GM23338 (cell line): ENCODE measurements around the gene CECR2. TPM values are rescaled to one million over a fixed set of nuclear protein-coding genes. Genes with fewer than 3 reads are reported as not detected.
A peak's percentile ranks its signal among the peaks of the same experiment; 100 is the strongest.

ENCODE experiments used
- ATAC-seq: fragments of 200-7000 bp; cut with Tn5 transposase; 3 replicates; pipeline ENCODE4 v1.9.1; 2020
- DNase-seq: peaks from one replicate; pipeline ENCODE4 v3.0.0-alpha.2; 2015; ENCODE audit warnings: low spot score
- H2AFZ ChIP-seq: fragments of 200-600 bp; sonication (generic); 2 replicates; pipeline ENCODE4 v1.8.0; 2016; ENCODE audit warnings: antibody characterized with exemption, mild to moderate bottlenecking, moderate library complexity
- H3F3A ChIP-seq: fragments of 200-600 bp; sonication (generic); replicated peaks from 2 replicates; pipeline ENCODE4 v1.8.0; 2017; ENCODE audit warnings: antibody characterized with exemption, mixed run types, low read depth
- H3K27ac ChIP-seq: fragments of 200-600 bp; sonication (generic); 2 replicates; pipeline ENCODE4 v1.6.1; 2016; ENCODE audit warnings: low read depth
- H3K27me3 ChIP-seq: fragments of 200-600 bp; sonication (generic); 2 replicates; pipeline ENCODE4 v1.8.0; 2016; ENCODE audit warnings: mild to moderate bottlenecking, mixed run types, moderate library complexity; ENCODE audit not compliant: insufficient read depth
- H3K36me3 ChIP-seq: fragments of 200-600 bp; sonication (generic); 2 replicates; pipeline ENCODE4 v1.8.0; 2016; ENCODE audit warnings: mild to moderate bottlenecking; ENCODE audit not compliant: insufficient read depth
- H3K4me1 ChIP-seq: fragments of 200-600 bp; sonication (generic); 2 replicates; pipeline ENCODE4 v1.8.0; 2016; ENCODE audit warnings: mild to moderate bottlenecking, moderate library complexity; ENCODE audit not compliant: insufficient read depth
- H3K4me2 ChIP-seq: fragments of 200-600 bp; sonication (generic); 2 replicates; pipeline ENCODE4 v1.7.1; 2017; ENCODE audit warnings: mixed run types
- H3K4me3 ChIP-seq: fragments of 200-600 bp; sonication (generic); 2 replicates; pipeline ENCODE4 v1.6.1; 2016; ENCODE audit warnings: mixed run types
- H3K79me2 ChIP-seq: fragments of 200-600 bp; sonication (generic); replicated peaks from 2 replicates; pipeline ENCODE4 v1.8.0; 2017; ENCODE audit warnings: mild to moderate bottlenecking; ENCODE audit not compliant: insufficient read depth
- H3K9me2 ChIP-seq: fragments of 200-600 bp; sonication (generic); 2 replicates; pipeline ENCODE4 v1.8.0; 2017; ENCODE audit not compliant: insufficient read depth
- H4K20me1 ChIP-seq: fragments of 200-600 bp; sonication (generic); replicated peaks from 2 replicates; pipeline ENCODE4 v1.8.0; 2017; ENCODE audit warnings: mild to moderate bottlenecking; ENCODE audit not compliant: insufficient read depth
- H3K27ac Mint-ChIP-seq: 2 replicates; pipeline ENCODE4 v1.8.0; 2020; ENCODE audit warnings: inconsistent platforms, mild to moderate bottlenecking, moderate library complexity, mixed read lengths
- H3K27me3 Mint-ChIP-seq: 3 replicates; pipeline ENCODE4 v1.8.0; 2022; ENCODE audit warnings: low read depth, mild to moderate bottlenecking, moderate library complexity, mixed read lengths, inconsistent platforms; ENCODE audit not compliant: insufficient read depth, poor library complexity
- H3K36me3 Mint-ChIP-seq: 3 replicates; pipeline ENCODE4 v1.8.0; 2021; ENCODE audit warnings: low read depth, mild to moderate bottlenecking, inconsistent platforms, moderate library complexity, mixed read lengths
- H3K4me1 Mint-ChIP-seq: 3 replicates; pipeline ENCODE4 v1.8.0; 2020; ENCODE audit warnings: mild to moderate bottlenecking, inconsistent platforms, mixed read lengths
- H3K4me3 Mint-ChIP-seq: 3 replicates; pipeline ENCODE4 v1.8.0; 2021; ENCODE audit warnings: moderate library complexity, mild to moderate bottlenecking, inconsistent platforms, mixed read lengths
- H3K9me3 Mint-ChIP-seq: 3 replicates; pipeline ENCODE4 v1.8.0; 2020; ENCODE audit warnings: moderate library complexity, mild to moderate bottlenecking, inconsistent platforms, mixed read lengths
- CTCF ChIP-seq, 2 experiments: fragments of 200-600 bp in 1 of 2; sonication (generic) in 1 of 2; conservative IDR thresholded peaks; 2 replicates each; pipeline versions ENCODE4 v1.5.1 to v1.6.1; 2016 to 2017; ENCODE audit warnings: antibody characterized with exemption in 2 of 2, low read depth in 2 of 2, mild to moderate bottlenecking in 2 of 2, moderate library complexity in 1 of 2
- ETS1 ChIP-seq: IDR thresholded peaks from 2 replicates; pipeline ENCODE4 v1.6.1; 2016; ENCODE audit warnings: antibody characterized with exemption
- EZH2 ChIP-seq: fragments of 200-600 bp; sonication (generic); IDR thresholded peaks from one replicate; pipeline ENCODE4 v1.8.0; 2017; ENCODE audit warnings: antibody characterized with exemption, mild to moderate bottlenecking, low read depth; ENCODE audit not compliant: unreplicated experiment
- EZH2phosphoT487 ChIP-seq: fragments of 200-600 bp; sonication (generic); IDR thresholded peaks from one replicate; pipeline ENCODE4 v1.8.1; 2018; ENCODE audit warnings: antibody characterized with exemption; ENCODE audit not compliant: unreplicated experiment
- JUNB ChIP-seq: IDR thresholded peaks from one replicate; pipeline ENCODE4 v1.6.1; 2016; ENCODE audit warnings: antibody characterized with exemption; ENCODE audit not compliant: unreplicated experiment
- NANOG ChIP-seq: IDR thresholded peaks from 2 replicates; pipeline ENCODE4 v1.6.1; 2016; ENCODE audit warnings: antibody characterized with exemption, borderline replicate concordance
- STAT1 ChIP-seq: IDR thresholded peaks from one replicate; pipeline ENCODE4 v1.6.1; 2016; ENCODE audit warnings: antibody characterized with exemption; ENCODE audit not compliant: unreplicated experiment
- ZNF114 ChIP-seq: fragments of 250-450 bp; sonication (Bioruptor Pico); IDR thresholded peaks from 2 replicates; pipeline ENCODE4 v1.5.0; 2020; ENCODE audit warnings: mild to moderate bottlenecking, moderate library complexity
- ZNF331 ChIP-seq: fragments of 250-450 bp; sonication (Bioruptor Pico); IDR thresholded peaks from 2 replicates; pipeline ENCODE4 v1.5.0; 2020; ENCODE audit warnings: low read depth, mild to moderate bottlenecking, moderate library complexity
- ZNF462 ChIP-seq: fragments of 250-450 bp; sonication (Bioruptor Pico); IDR thresholded peaks from 2 replicates; pipeline ENCODE4 v1.5.0; 2020; ENCODE audit warnings: mild to moderate bottlenecking, moderate library complexity
- polyA plus RNA-seq: library from polyadenylated mRNA; unstranded; fragments of >200 nt; fragmentation: Nextera tagmentation; extraction: Ambion mirVana; gene quantifications from 2 replicates; pipeline ENCODE4 v1.2.1, GENCODE V29; 2016
- total RNA-seq: library from RNA; depleted of rRNA; stranded (reverse); fragments of >200 nt; shearing (Covaris generic); gene quantifications from 2 replicates; pipeline ENCODE4 v1.2.3, GENCODE V29; 2014

The CECR2 gene
- total and polyA plus RNA-seq, 2 experiments from 2014 or later, result 18.4 to 110 TPM

- DNase-seq (no peak), ATAC-seq (no peak)
- Mint-ChIP-seq H3K36me3 (0 out of 3 replicates have a peak, but pooled peaks cover 3% of the 10 kb centered on the region), H3K9me3 (no peaks in the 10 kb centered on the region), H3K4me1 (peaks cover 58% of the 10 kb centered on the region), H3K27me3 (peaks cover 8% of the 10 kb centered on the region), H3K27ac (no peak overlapping the region), H3K4me3 (no peak overlapping the region)
- H3F3A ChIP-seq, result no peaks in the 10 kb centered on the region; the same call in 1 of the 2 replicates
- H3K27ac ChIP-seq, result peak overlapping the region; percentile 6; the same call in 1 of the 2 replicates
- no peaks in the 10 kb centered on the region for H3K36me3 ChIP-seq
- peaks cover 93% of the 10 kb centered on the region for H3K79me2 ChIP-seq
- peak overlapping the region; percentile 33; the same call in 1 of the 2 replicates for H3K4me2 ChIP-seq
- no peak for TF ChIP-seq EZH2
- no peaks in the 10 kb centered on the region for H3K9me2 ChIP-seq
- H3K4me3 ChIP-seq, result no peak overlapping the region
- peaks cover 68% of the 10 kb centered on the region for H3K4me1 ChIP-seq
- H4K20me1 ChIP-seq, result peaks cover 74% of the 10 kb centered on the region
- H3K27me3 ChIP-seq, result no peaks in the 10 kb centered on the region
- H2AFZ ChIP-seq, result no peak overlapping the region
Observed at GRCh38 chr22:17410576-17410975, 41.3 kb downstream of the CECR2 start.

GRCh38 chr22:17411213-17411612 lies 42.0 kb downstream of the CECR2 start:
- Histone ChIP-seq H3K4me1 (peaks cover 74% of the 10 kb centered on the region), H2AFZ (no peak overlapping the region), H3K27me3 (no peaks in the 10 kb centered on the region), H3F3A (no peaks in the 10 kb centered on the region; the same call in 1 of the 2 replicates), H3K27ac (peak overlapping the region; percentile 6), H3K36me3 (no peaks in the 10 kb centered on the region), H3K4me3 (no peak overlapping the region), H3K79me2 (peaks cover 93% of the 10 kb centered on the region), H3K9me2 (no peaks in the 10 kb centered on the region), H4K20me1 (peaks cover 74% of the 10 kb centered on the region), H3K4me2 (peak overlapping the region; percentile 33; the same call in 1 of the 2 replicates)
- Mint-ChIP-seq H3K27me3 (peaks cover 8% of the 10 kb centered on the region), H3K4me1 (peaks cover 65% of the 10 kb centered on the region), H3K36me3 (0 out of 3 replicates have a peak, but pooled peaks cover 3% of the 10 kb centered on the region), H3K27ac (no peak overlapping the region), H3K4me3 (no peak overlapping the region), H3K9me3 (no peaks in the 10 kb centered on the region)
- ATAC-seq, result no peak
- no peak for DNase-seq
- no peak for TF ChIP-seq ZNF114 (CRISPR knock-in tag)
- no peak for TF ChIP-seq CTCF (conservative IDR thresholded peaks at IDR 0.05; ENCODE audit: low read depth in 2 of 2)
- TF ChIP-seq NANOG, result no peak
- no peak for TF ChIP-seq STAT1
- no peak for TF ChIP-seq ETS1
- TF ChIP-seq ZNF462 (CRISPR knock-in tag), result no peak
- no peak for TF ChIP-seq ZNF331
- no peak for TF ChIP-seq EZH2
- TF ChIP-seq EZH2phosphoT487, result no peak
- TF ChIP-seq JUNB, result no peak
